GM12878 (cell line): ENCODE results near the gene FAM53B. TPM values are rescaled to one million over a fixed set of nuclear protein-coding genes. Genes with fewer than 3 reads are reported as not detected.

Experiments
- ASH2L ChIP-seq: fragments of 300-600, 200-600 bp; sonication (generic); IDR thresholded peaks from 2 replicates; pipeline ENCODE4 v1.6.1; 2017; ENCODE audit warnings: low read depth, mild to moderate bottlenecking, borderline replicate concordance
- ATF2 ChIP-seq: IDR thresholded peaks from 2 replicates; pipeline ENCODE4 v1.6.1; 2012; ENCODE audit warnings: low read length, inconsistent platforms
- BCL11A ChIP-seq: IDR thresholded peaks from 2 replicates; pipeline ENCODE4 v1.6.1; 2011; ENCODE audit warnings: low read depth, low read length
- DPF2 ChIP-seq: fragments of 450-650 bp; IDR thresholded peaks from 2 replicates; pipeline ENCODE4 v1.6.1; 2017; ENCODE audit warnings: mild to moderate bottlenecking
- HSF1 ChIP-seq: fragments of 150-350 bp; IDR thresholded peaks from 2 replicates; pipeline ENCODE4 v1.6.1; 2014; ENCODE audit warnings: mild to moderate bottlenecking, low read depth, low read length
- IKZF1 ChIP-seq: fragments of 450-650 bp; conservative IDR thresholded peaks from 2 replicates; pipeline ENCODE4 v1.6.1; 2017; ENCODE audit warnings: antibody characterized with exemption, mild to moderate bottlenecking
- MEF2A ChIP-seq: IDR thresholded peaks from 2 replicates; pipeline ENCODE4 v1.6.1; 2011; ENCODE audit warnings: low read depth, mild to moderate bottlenecking, low read length, moderate library complexity; ENCODE audit not compliant: insufficient read depth
- POLR2AphosphoS2 ChIP-seq: IDR thresholded peaks from 2 replicates; pipeline ENCODE4 v1.6.1; 2011; ENCODE audit warnings: low read depth, mild to moderate bottlenecking, low read length, improper control_type of control experiment, moderate library complexity
- RAD21 ChIP-seq: IDR thresholded peaks from 2 replicates; pipeline ENCODE4 v1.6.1; 2011; ENCODE audit warnings: mild to moderate bottlenecking, low read depth, low read length, moderate library complexity; ENCODE audit not compliant: insufficient read depth
- RAD51 ChIP-seq: fragments of 450-650 bp; IDR thresholded peaks from 2 replicates; pipeline ENCODE4 v1.6.1; 2016; ENCODE audit warnings: moderate library complexity, mild to moderate bottlenecking, inconsistent platforms
- RELA ChIP-seq: fragments of 450-650 bp; IDR thresholded peaks from 2 replicates; pipeline ENCODE4 v1.8.0; 2014; ENCODE audit warnings: borderline replicate concordance; ENCODE audit not compliant: partially characterized antibody
- RELB ChIP-seq: fragments of 450-650 bp; IDR thresholded peaks from 2 replicates; pipeline ENCODE4 v1.6.1; 2017; ENCODE audit warnings: low read depth, mild to moderate bottlenecking, moderate library complexity
- SIN3A ChIP-seq: IDR thresholded peaks from 2 replicates; pipeline ENCODE4 v1.6.1; 2012; ENCODE audit warnings: low read depth, low read length, improper control_type of control experiment
- SREBF1 ChIP-seq: IDR thresholded peaks from 2 replicates; pipeline ENCODE4 v1.6.1; 2012; ENCODE audit warnings: mild to moderate bottlenecking, low read length
- SREBF2 ChIP-seq: IDR thresholded peaks from 2 replicates; pipeline ENCODE4 v1.6.1; 2012; ENCODE audit warnings: mild to moderate bottlenecking, low read length
- TAF1 ChIP-seq: IDR thresholded peaks from 2 replicates; pipeline ENCODE4 v1.6.1; 2011; ENCODE audit warnings: mild to moderate bottlenecking, low read depth, low read length, borderline replicate concordance
- TARDBP ChIP-seq: IDR thresholded peaks from 2 replicates; pipeline ENCODE4 v1.6.1; 2016; ENCODE audit warnings: borderline replicate concordance
- TCF12 ChIP-seq: IDR thresholded peaks from 2 replicates; pipeline ENCODE4 v1.6.1; 2011; ENCODE audit warnings: low read depth, mild to moderate bottlenecking, low read length
- USF2 ChIP-seq: IDR thresholded peaks from 2 replicates; pipeline ENCODE4 v1.6.1; 2011; ENCODE audit warnings: low read depth, low read length, improper control_type of control experiment, borderline replicate concordance
- ZNF217 ChIP-seq: fragments of 450-650 bp; IDR thresholded peaks from 2 replicates; pipeline ENCODE4 v1.6.1; 2017; ENCODE audit warnings: antibody characterized with exemption, mild to moderate bottlenecking
- ZNF592 ChIP-seq: fragments of 450-650 bp; IDR thresholded peaks from 2 replicates; pipeline ENCODE4 v1.6.1; 2017; ENCODE audit warnings: mild to moderate bottlenecking, moderate library complexity
- polyA plus RNA-seq, 11 experiments: library from polyadenylated mRNA; depleted of rRNA in 4 of 11; unstranded in 6 of 11; stranded (reverse) in 5 of 11; fragments of >200 nt; fragmentation: Nextera tagmentation in 4 of 11; fragmentation: Illumina TruSeq in 1 of 11; extraction: Ambion mirVana in 4 of 11; extraction: Trizol in 1 of 11; gene quantifications; 1 replicate in 1 of 11; 2 replicates in 10 of 11; pipeline versions ENCODE4 v1.2.1 to v1.2.3, GENCODE V29; 2011 to 2016; ENCODE audit warnings: inconsistent platforms in 2 of 11, missing spikeins in 2 of 11, low read depth in 1 of 11
- total RNA-seq, 4 experiments: library from RNA; depleted of rRNA in 3 of 4; stranded (reverse); fragments of >200 nt in 3 of 4; fragmentation: Illumina TruSeq in 1 of 4; extraction: Trizol in 1 of 4; gene quantifications; 2 replicates each; pipeline versions ENCODE4 v1.2.1 to v1.2.3, GENCODE V29; 2013 to 2021

FAM53B gene
- total and polyA plus RNA-seq, 10 of the 15 experiments (the other 5 are each of a cell fraction or from before 2014, with no cell fraction given) = 0.05 to 26.3 (median 8.1) TPM

GRCh38 chr10:124740369-124741280 is 3.6 kb downstream of the FAM53B start (continued):
- TF ChIP-seq HSF1 (no peak), RELA (no peak), RAD51 (0 out of 2 replicates have a peak, but pooled peaks have one; percentile 5), SIN3A (peak; percentile 54; the same call in 1 of the 2 replicates), ZNF217 (no peak), POLR2AphosphoS2 (no peak), ZNF592 (no peak), SREBF2 (no peak), USF2 (no peak), IKZF1 (peak; percentile 54; the same call in 1 of the 2 replicates), SREBF1 (no peak), MEF2A (no peak), ASH2L (no peak), TAF1 (no peak), ATF2 (no peak), RAD21 (no peak), BCL11A (0 out of 2 replicates have a peak, but pooled peaks have one; percentile 20), TCF12 (peak; percentile 61; the same call in 1 of the 2 replicates), RELB (peak; percentile 55), TARDBP (no peak), DPF2 (peak; percentile 39; the same call in 1 of the 2 replicates)
